H9 (cell line): ENCODE data around the gene ERC2. TPM values are rescaled to one million over a fixed set of nuclear protein-coding genes. Genes with fewer than 3 reads are reported as not detected.

Source experiments
- DNase-seq: peaks from one replicate; pipeline ENCODE4 v3.0.0-alpha.2; 2017
- H2AFZ ChIP-seq: one replicate; pipeline ENCODE4 v1.6.1; 2013; ENCODE audit warnings: mild to moderate bottlenecking, low read length, control low read depth, moderate library complexity
- H2AK5ac ChIP-seq: 2 replicates; pipeline ENCODE4 v1.6.1; 2013; ENCODE audit warnings: low read length, control low read depth, mixed read lengths; ENCODE audit not compliant: insufficient read length
- H2BK120ac ChIP-seq: one replicate; pipeline ENCODE4 v1.6.1; 2013; ENCODE audit warnings: low read depth, mild to moderate bottlenecking, low read length, control low read depth, inconsistent platforms; ENCODE audit not compliant: poor library complexity, severe bottlenecking
- H2BK12ac ChIP-seq: 2 replicates; pipeline ENCODE4 v1.6.1; 2013; ENCODE audit warnings: low read length, control low read depth, mixed read lengths, low read depth; ENCODE audit not compliant: insufficient read length
- H2BK15ac ChIP-seq: 2 replicates; pipeline ENCODE4 v1.6.1; 2013; ENCODE audit warnings: low read depth, low read length, control low read depth
- H2BK20ac ChIP-seq: one replicate; pipeline ENCODE4 v1.6.1; 2013; ENCODE audit warnings: low read depth, mild to moderate bottlenecking, low read length, control low read depth, inconsistent platforms; ENCODE audit not compliant: poor library complexity, severe bottlenecking
- H2BK5ac ChIP-seq: 2 replicates; pipeline ENCODE4 v1.6.1; 2013; ENCODE audit warnings: low read length, control low read depth, mixed read lengths; ENCODE audit not compliant: insufficient read length
- H3K14ac ChIP-seq: 2 replicates; pipeline ENCODE4 v1.6.1; 2013; ENCODE audit warnings: low read length, control low read depth; ENCODE audit not compliant: insufficient read depth
- H3K18ac ChIP-seq: 2 replicates; pipeline ENCODE4 v1.6.1; 2013; ENCODE audit warnings: low read depth, mild to moderate bottlenecking, mixed read lengths, low read length, control low read depth; ENCODE audit not compliant: insufficient read length
- H3K23ac ChIP-seq: 2 replicates; pipeline ENCODE4 v1.6.1; 2013; ENCODE audit warnings: low read length, control low read depth, mixed read lengths, low read depth; ENCODE audit not compliant: insufficient read length
- H3K23me2 ChIP-seq: 2 replicates; pipeline ENCODE4 v1.6.1; 2013; ENCODE audit warnings: low read depth, mild to moderate bottlenecking, mixed read lengths, low read length, control low read depth; ENCODE audit not compliant: insufficient read length, poor library complexity, severe bottlenecking
- H3K27ac ChIP-seq: 2 replicates; pipeline ENCODE4 v1.5.1; 2013; ENCODE audit warnings: low read length, control low read depth, mixed read lengths, low read depth; ENCODE audit not compliant: insufficient read length
- H3K27me3 ChIP-seq: 2 replicates; pipeline ENCODE4 v1.6.1; 2013; ENCODE audit warnings: low read length, control low read depth, inconsistent platforms; ENCODE audit not compliant: insufficient read depth
- H3K4ac ChIP-seq: 2 replicates; pipeline ENCODE4 v1.6.1; 2013; ENCODE audit warnings: low read depth, mild to moderate bottlenecking, control low read depth, inconsistent platforms, low read length, moderate library complexity
- H3K4me1 ChIP-seq: 2 replicates; pipeline ENCODE4 v1.6.1; 2013; ENCODE audit warnings: low read length, control low read depth, inconsistent platforms; ENCODE audit not compliant: insufficient read depth
- H3K4me2 ChIP-seq: 2 replicates; pipeline ENCODE4 v1.6.1; 2013; ENCODE audit warnings: low read length, control low read depth, mixed read lengths; ENCODE audit not compliant: insufficient read length, insufficient read depth
- H3K56ac ChIP-seq: 2 replicates; pipeline ENCODE4 v1.6.1; 2013; ENCODE audit warnings: low read depth, mild to moderate bottlenecking, mixed read lengths, low read length, control low read depth; ENCODE audit not compliant: insufficient read length
- H3K79me1 ChIP-seq: 2 replicates; pipeline ENCODE4 v1.6.1; 2013; ENCODE audit warnings: low read depth, mild to moderate bottlenecking, moderate library complexity, low read length, control low read depth, inconsistent platforms; ENCODE audit not compliant: insufficient read depth, poor library complexity, severe bottlenecking
- H3K79me2 ChIP-seq: 2 replicates; pipeline ENCODE4 v1.6.1; 2013; ENCODE audit warnings: low read length, control low read depth, inconsistent platforms; ENCODE audit not compliant: insufficient read depth
- H3K9ac ChIP-seq: 2 replicates; pipeline ENCODE4 v1.6.1; 2013; ENCODE audit warnings: low read length, control low read depth, mixed read lengths; ENCODE audit not compliant: insufficient read length; ENCODE audit errors: extremely low read depth
- H3K9me3 ChIP-seq: one replicate; pipeline ENCODE4 v1.6.1; 2013; ENCODE audit warnings: low read depth, low read length, inconsistent platforms; ENCODE audit not compliant: control insufficient read depth
- H3T11ph ChIP-seq: one replicate; pipeline ENCODE4 v1.6.1; 2013; ENCODE audit warnings: mild to moderate bottlenecking, low read length, control low read depth, inconsistent platforms
- H4K20me1 ChIP-seq: one replicate; pipeline ENCODE4 v1.6.1; 2013; ENCODE audit not compliant: control insufficient read depth, insufficient read length, insufficient read depth
- H4K5ac ChIP-seq: 2 replicates; pipeline ENCODE4 v1.6.1; 2013; ENCODE audit warnings: low read depth, mild to moderate bottlenecking, mixed read lengths, low read length, control low read depth; ENCODE audit not compliant: insufficient read length
- H4K8ac ChIP-seq: replicated peaks from 2 replicates; pipeline ENCODE4 v1.6.1; 2013; ENCODE audit warnings: low read length, control low read depth, mixed read lengths, low read depth; ENCODE audit not compliant: insufficient read length
- H4K91ac ChIP-seq: 2 replicates; pipeline ENCODE4 v1.6.1; 2013; ENCODE audit warnings: low read depth, mild to moderate bottlenecking, moderate library complexity, mixed read lengths, low read length, control low read depth; ENCODE audit not compliant: insufficient read length
- H3K27ac Mint-ChIP-seq, 3 experiments: 2 replicates in 2 of 3; 3 replicates in 1 of 3; pipeline ENCODE4 v1.8.0; 2020 to 2021; ENCODE audit warnings: mixed read lengths in 3 of 3, mild to moderate bottlenecking in 1 of 3, moderate library complexity in 1 of 3
- H3K27me3 Mint-ChIP-seq: 2 replicates; pipeline ENCODE4 v1.8.0; 2021; ENCODE audit warnings: low read depth, mild to moderate bottlenecking, moderate library complexity, mixed read lengths
- H3K36me3 Mint-ChIP-seq, 3 experiments: 2 replicates in 2 of 3; 3 replicates in 1 of 3; pipeline ENCODE4 v1.8.0; 2020 to 2021; ENCODE audit warnings: low read depth in 3 of 3, mixed read lengths in 3 of 3; ENCODE audit not compliant: insufficient read depth in 1 of 3
- H3K4me1 Mint-ChIP-seq, 2 experiments: 2 replicates each; pipeline ENCODE4 v1.8.0; 2020; ENCODE audit warnings: mixed read lengths in 2 of 2
- H3K4me3 Mint-ChIP-seq, 2 experiments: 2 replicates in 1 of 2; 3 replicates in 1 of 2; pipeline ENCODE4 v1.8.0; 2020 to 2021; ENCODE audit warnings: mild to moderate bottlenecking in 2 of 2, mixed read lengths in 2 of 2, moderate library complexity in 1 of 2
- H3K9me3 Mint-ChIP-seq, 2 experiments: 2 replicates in 1 of 2; 3 replicates in 1 of 2; pipeline ENCODE4 v1.8.0; 2020; ENCODE audit warnings: mild to moderate bottlenecking in 2 of 2, mixed read lengths in 2 of 2, moderate library complexity in 1 of 2
- CTCF ChIP-seq: fragments of 200-600 bp; sonication (generic); conservative IDR thresholded peaks from 3 replicates; pipeline ENCODE4 v1.8.0; 2021; ENCODE audit warnings: antibody characterized with exemption, mild to moderate bottlenecking
- WGBS: extraction: QIAGEN DNeasy Blood & Tissue Kit; methylation state at CpG from one replicate; pipeline ENCODE4 v1.1.7; 2013; ENCODE audit warnings: missing lambda C conversion rate, low lambda C conversion rate, mixed read lengths; ENCODE audit not compliant: insufficient read length; ENCODE audit errors: extremely low coverage; 5-methylcytosine and 5-hydroxymethylcytosine counted together
- total RNA-seq: library from RNA; stranded (reverse); gene quantifications from 2 replicates; pipeline ENCODE4 v1.2.1, GENCODE V29; 2021

Gene ERC2
- total RNA-seq, 1 experiment from 2014 or later, result 15.4 TPM

DNA sequence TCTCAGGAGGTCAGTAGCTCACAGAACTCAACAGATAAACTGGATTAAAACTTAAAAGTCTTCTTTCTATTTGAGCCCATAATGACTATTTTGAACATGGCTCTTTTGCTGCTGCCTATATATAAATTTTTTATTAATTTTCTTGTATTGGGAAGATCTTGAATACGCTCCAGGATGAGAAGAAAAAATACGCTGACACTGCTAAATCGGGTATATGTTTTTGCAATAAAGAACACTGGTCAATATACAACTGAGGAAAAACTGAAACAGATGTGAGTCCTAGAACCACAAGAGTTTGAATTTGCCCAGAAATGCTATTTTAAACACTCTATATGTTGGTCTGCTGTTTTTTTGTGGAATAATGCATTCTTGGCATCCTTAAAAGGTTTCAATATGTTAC is 1001.7 kb downstream of the ERC2 start:
- peaks cover 0 to 6% of the 10 kb centered on the region in 2 experiments; a peak in 3 of 4 replicates for H3K4me1 Mint-ChIP-seq
- 0 out of 7 replicates have a peak, but pooled peaks cover 0 to 2% (median 0%) of the 10 kb centered on the region in 3 experiments for H3K36me3 Mint-ChIP-seq
- Histone ChIP-seq H3K79me2 (no peaks in the 10 kb centered on the region), H3K9ac (no peak overlapping the region), H3T11ph (no peak overlapping the region), H2AK5ac (no peak overlapping the region), H3K27me3 (no peaks in the 10 kb centered on the region), H3K14ac (no peak overlapping the region), H4K91ac (no peak overlapping the region), H2BK120ac (no peak overlapping the region), H2AFZ (no peak overlapping the region), H3K56ac (no peak overlapping the region), H3K23ac (no peak overlapping the region), H3K23me2 (no peaks in the 10 kb centered on the region), H3K9me3 (no peaks in the 10 kb centered on the region), H2BK5ac (no peak overlapping the region), H4K5ac (no peak overlapping the region), H2BK20ac (no peak overlapping the region), H3K79me1 (no peaks in the 10 kb centered on the region), H3K4me1 (peaks cover 2% of the 10 kb centered on the region; the same call in 1 of the 2 replicates), H4K8ac (no peak overlapping the region), H3K27ac (no peak overlapping the region), H3K18ac (no peak overlapping the region), H3K4ac (no peak overlapping the region), H3K4me2 (no peak overlapping the region), H2BK15ac (no peak overlapping the region), H4K20me1 (no peaks in the 10 kb centered on the region), H2BK12ac (no peak overlapping the region)
- no peak for TF ChIP-seq CTCF
- H3K27ac Mint-ChIP-seq, result no peak overlapping the region
- peaks cover 2% of the 10 kb centered on the region; the same call in 1 of the 2 replicates for H3K27me3 Mint-ChIP-seq
- DNase-seq, result no peak
- H3K4me3 Mint-ChIP-seq, result no peak overlapping the region
- H3K9me3 Mint-ChIP-seq, result peaks cover 0 to 3% of the 10 kb centered on the region in 2 experiments; a peak in 3 of 5 replicates
- no CpG with 5 or more reads among the region's 3 CpGs for WGBS
